H1 (cell line): ENCODE measurements around the gene BMERB1. TPM values are rescaled to one million over a fixed set of nuclear protein-coding genes. Genes with fewer than 3 reads are reported as not detected.

ENCODE experiments used
- CTCF ChIA-PET: fragments of 300-600 bp; sonication (Branson Sonifier 250); formaldehyde crosslinking; loops from one replicate; lab custom pipeline; 2021; ENCODE audit not compliant: partially characterized antibody; lab: Charles Lee
- POLR2A ChIA-PET: fragments of 300-600 bp; sonication (Branson Sonifier 250); formaldehyde crosslinking; loops from one replicate; lab custom pipeline; 2021; ENCODE audit warnings: inconsistent platforms; ENCODE audit not compliant: partially characterized antibody; lab: Charles Lee
- DNase-seq, 2 experiments: peaks; one replicate each; pipeline versions ENCODE4 v3.0.0 to v3.0.0-alpha.2; 2010 to 2022; ENCODE audit warnings: low spot score in 2 of 2, low read depth in 1 of 2, mixed read lengths in 1 of 2
- FAIRE-seq: peaks from 2 replicates; lab custom pipeline; 2011; peaks lifted over from hg19 to GRCh38; lab: Jason Lieb, UNC
- H2AFZ ChIP-seq: 2 replicates; pipeline ENCODE4 v1.8.1; 2012; ENCODE audit warnings: low read length, inconsistent platforms
- H2AK5ac ChIP-seq: 2 replicates; pipeline ENCODE4 v1.6.1; 2013; ENCODE audit warnings: low read depth, low read length
- H2BK120ac ChIP-seq: replicated peaks from 2 replicates; pipeline ENCODE3; 2013; ENCODE audit warnings: low read depth, low read length, inconsistent platforms
- H2BK12ac ChIP-seq: 2 replicates; pipeline ENCODE4 v1.6.1; 2013; ENCODE audit warnings: low read depth, low read length
- H2BK15ac ChIP-seq: 2 replicates; pipeline ENCODE4 v1.6.1; 2013; ENCODE audit warnings: low read length
- H2BK20ac ChIP-seq: 2 replicates; pipeline ENCODE4 v1.6.1; 2013; ENCODE audit warnings: low read length
- H2BK5ac ChIP-seq: 2 replicates; pipeline ENCODE4 v1.6.1; 2013; ENCODE audit warnings: low read depth, low read length
- H3K14ac ChIP-seq: 2 replicates; pipeline ENCODE4 v1.6.1; 2013; ENCODE audit warnings: inconsistent platforms; ENCODE audit not compliant: insufficient read length
- H3K18ac ChIP-seq: 2 replicates; pipeline ENCODE4 v1.6.1; 2013; ENCODE audit warnings: low read length; ENCODE audit errors: extremely low read depth
- H3K23ac ChIP-seq: 2 replicates; pipeline ENCODE4 v1.6.1; 2013; ENCODE audit warnings: inconsistent platforms; ENCODE audit not compliant: insufficient read length
- H3K23me2 ChIP-seq: 2 replicates; pipeline ENCODE4 v1.6.1; 2013; ENCODE audit warnings: low read depth, low read length
- H3K27ac ChIP-seq: 2 replicates; pipeline ENCODE4 v1.6.1; 2011; ENCODE audit warnings: low read depth, low read length, inconsistent platforms
- H3K27me3 ChIP-seq, 4 experiments: replicated peaks in 1 of 4; 1 replicate in 1 of 4; 2 replicates in 3 of 4; pipeline versions ENCODE4 v1.6.1 to v1.8.1; 2011 to 2013; ENCODE audit warnings: low read length in 3 of 4, mild to moderate bottlenecking in 3 of 4, inconsistent platforms in 2 of 4, mixed read lengths in 2 of 4, moderate library complexity in 1 of 4; ENCODE audit not compliant: control insufficient read depth in 3 of 4, insufficient read depth in 3 of 4; ENCODE audit errors: extremely low read depth in 1 of 4
- H3K36me3 ChIP-seq, 4 experiments: 2 replicates each; pipeline versions ENCODE4 v1.6.1 to v1.8.1; 2011 to 2013; ENCODE audit warnings: mild to moderate bottlenecking in 4 of 4, low read length in 3 of 4, moderate library complexity in 2 of 4, control low read depth in 1 of 4, inconsistent platforms in 1 of 4; ENCODE audit not compliant: insufficient read depth in 4 of 4, control insufficient read depth in 2 of 4
- H3K4ac ChIP-seq: replicated peaks from 2 replicates; pipeline ENCODE3; 2013; ENCODE audit warnings: low read length, low read depth, mixed read lengths, inconsistent platforms; ENCODE audit not compliant: insufficient read length
- H3K4me1 ChIP-seq, 4 experiments: replicated peaks in 1 of 4; 1 replicate in 1 of 4; 2 replicates in 3 of 4; pipeline versions ENCODE4 v1.6.1 to v1.8.1; 2011 to 2013; ENCODE audit warnings: low read length in 3 of 4, inconsistent platforms in 2 of 4, mixed read lengths in 1 of 4; ENCODE audit not compliant: insufficient read depth in 4 of 4, control insufficient read depth in 3 of 4
- H3K4me2 ChIP-seq, 2 experiments: 2 replicates each; pipeline versions ENCODE4 v1.6.1 to v1.8.1; 2011 to 2013; ENCODE audit warnings: low read depth in 2 of 2, low read length in 2 of 2, control low read depth in 1 of 2, inconsistent platforms in 1 of 2, mild to moderate bottlenecking in 1 of 2; ENCODE audit not compliant: insufficient read depth in 1 of 2
- H3K4me3 ChIP-seq, 4 experiments: fragments of 200-600, 300-600 bp in 1 of 4; sonication (generic), shearing (Covaris generic), sonication (Bioruptor Twin) in 1 of 4; 2 replicates each; pipeline versions ENCODE4 v1.5.1 to v1.8.1; 2011 to 2016; ENCODE audit warnings: low read length in 4 of 4, low read depth in 3 of 4, control low read depth in 2 of 4, inconsistent platforms in 2 of 4, mild to moderate bottlenecking in 2 of 4, mixed read lengths in 1 of 4, moderate library complexity in 1 of 4; ENCODE audit not compliant: insufficient read depth in 2 of 4; ENCODE audit errors: extremely low read depth in 1 of 4
- H3K56ac ChIP-seq: replicated peaks from 2 replicates; pipeline ENCODE3; 2013; ENCODE audit warnings: low read depth, mild to moderate bottlenecking, mixed read lengths, low read length, inconsistent platforms; ENCODE audit not compliant: insufficient read length
- H3K79me1 ChIP-seq: 2 replicates; pipeline ENCODE4 v1.6.1; 2013; ENCODE audit warnings: low read depth, low read length, control low read depth
- H3K79me2 ChIP-seq, 2 experiments: 2 replicates each; pipeline versions ENCODE4 v1.6.1 to v1.8.1; 2012 to 2013; ENCODE audit warnings: low read length in 2 of 2, mild to moderate bottlenecking in 2 of 2, inconsistent platforms in 1 of 2; ENCODE audit not compliant: insufficient read depth in 2 of 2, control insufficient read depth in 1 of 2
- H3K9ac ChIP-seq, 4 experiments: replicated peaks in 1 of 4; 1 replicate in 1 of 4; 2 replicates in 3 of 4; pipeline versions ENCODE4 v1.6.1 to v1.8.1; 2011 to 2013; ENCODE audit warnings: low read depth in 3 of 4, low read length in 3 of 4, control low read depth in 2 of 4, mild to moderate bottlenecking in 2 of 4, moderate library complexity in 2 of 4, inconsistent platforms in 1 of 4; ENCODE audit errors: extremely low read depth in 1 of 4
- H3K9me3 ChIP-seq, 2 experiments: 2 replicates each; pipeline versions ENCODE4 v1.6.1 to v1.8.1; 2012 to 2013; ENCODE audit warnings: mild to moderate bottlenecking in 2 of 2, moderate library complexity in 2 of 2, control low read depth in 1 of 2, inconsistent platforms in 1 of 2, low read depth in 1 of 2, low read length in 1 of 2, mixed read lengths in 1 of 2; ENCODE audit not compliant: insufficient read depth in 2 of 2
- H4K20me1 ChIP-seq, 2 experiments: replicated peaks in 1 of 2; 2 replicates each; pipeline versions ENCODE3 to v1.8.1; 2011 to 2013; ENCODE audit warnings: inconsistent platforms in 2 of 2, low read length in 2 of 2, mild to moderate bottlenecking in 1 of 2; ENCODE audit not compliant: insufficient read depth in 2 of 2, control insufficient read depth in 1 of 2
- H4K5ac ChIP-seq: 2 replicates; pipeline ENCODE4 v1.6.1; 2013; ENCODE audit warnings: low read length, low read depth, mixed read lengths, inconsistent platforms; ENCODE audit not compliant: insufficient read length
- H4K8ac ChIP-seq: 2 replicates; pipeline ENCODE4 v1.8.0; 2013; ENCODE audit warnings: mild to moderate bottlenecking, moderate library complexity, low read length, inconsistent platforms; ENCODE audit not compliant: insufficient read depth; ENCODE audit errors: extremely low read depth
- H4K91ac ChIP-seq: replicated peaks from 2 replicates; pipeline ENCODE3; 2013; ENCODE audit warnings: low read length, mixed read lengths, inconsistent platforms; ENCODE audit not compliant: insufficient read length
- CTBP2 ChIP-seq: IDR thresholded peaks from 2 replicates; pipeline ENCODE4 v1.7.0; 2011; ENCODE audit warnings: borderline replicate concordance, mild to moderate bottlenecking, moderate library complexity, mixed read lengths, low read length; ENCODE audit not compliant: insufficient read depth, insufficient read length
- EGR1 ChIP-seq: IDR thresholded peaks from 2 replicates; pipeline ENCODE4 v1.6.1; 2011; ENCODE audit warnings: low read depth, low read length, borderline replicate concordance
- GABPA ChIP-seq: IDR thresholded peaks from 2 replicates; pipeline ENCODE4 v1.6.1; 2011; ENCODE audit warnings: mild to moderate bottlenecking, low read length, moderate library complexity, borderline replicate concordance; ENCODE audit not compliant: insufficient read depth
- KDM1A ChIP-seq: fragments of 200-600, 300-600 bp; sonication (generic); IDR thresholded peaks from 2 replicates; pipeline ENCODE4 v1.7.1; 2016; ENCODE audit warnings: mild to moderate bottlenecking, low read length, borderline replicate concordance
- KDM4A ChIP-seq: IDR thresholded peaks from one replicate; pipeline ENCODE4 v1.7.1; 2012; ENCODE audit warnings: low read depth, mild to moderate bottlenecking, moderate library complexity, low read length, inconsistent platforms; ENCODE audit not compliant: severe bottlenecking
- KDM5A ChIP-seq: fragments of 200-600 bp; IDR thresholded peaks from 2 replicates; pipeline ENCODE4 v1.7.1; 2012; ENCODE audit warnings: mild to moderate bottlenecking, low read length, inconsistent platforms, mixed read lengths
- POLR2AphosphoS5 ChIP-seq: IDR thresholded peaks from 2 replicates; pipeline ENCODE4 v1.6.1; 2011; ENCODE audit warnings: low read depth, low read length
- RBBP5 ChIP-seq: IDR thresholded peaks from 2 replicates; pipeline ENCODE4 v1.7.1; 2012; ENCODE audit warnings: low read depth, mild to moderate bottlenecking, inconsistent platforms, low read length, moderate library complexity, borderline replicate concordance
- SAP30 ChIP-seq: fragments of 300-600 bp; sonication (generic); IDR thresholded peaks from 2 replicates; pipeline ENCODE4 v1.7.1; 2012; ENCODE audit warnings: low read length, moderate library complexity, mild to moderate bottlenecking, inconsistent platforms; ENCODE audit not compliant: insufficient read depth, insufficient replicate concordance
- TAF1 ChIP-seq: IDR thresholded peaks from 2 replicates; pipeline ENCODE4 v1.6.1; 2011; ENCODE audit warnings: mild to moderate bottlenecking, low read depth, low read length
- TCF12 ChIP-seq: IDR thresholded peaks from 2 replicates; pipeline ENCODE4 v1.6.1; 2011; ENCODE audit warnings: low read depth, mild to moderate bottlenecking, low read length
- USF2 ChIP-seq: IDR thresholded peaks from 2 replicates; pipeline ENCODE4 v1.6.1; 2011; ENCODE audit warnings: low read length, improper control_type of control experiment
- WGBS, 2 experiments: shearing (Covaris generic) in 1 of 2; methylation state at CpG; one replicate each; pipeline versions ENCODE4 v1.1.6 to v1.1.7; 2013 to 2015; ENCODE audit warnings: low lambda C conversion rate in 2 of 2, mixed read lengths in 2 of 2, inconsistent platforms in 1 of 2, low coverage in 1 of 2, missing lambda C conversion rate in 1 of 2; ENCODE audit not compliant: insufficient replicate concordance in 2 of 2, insufficient coverage in 1 of 2, insufficient read length in 1 of 2; ENCODE audit errors: extremely low coverage in 1 of 2, missing lambda C conversion rate in 1 of 2; 5-methylcytosine and 5-hydroxymethylcytosine counted together
- polyA plus RNA-seq, 7 experiments: library from polyadenylated mRNA; depleted of rRNA in 3 of 7; stranded (reverse) in 5 of 7; unstranded in 2 of 7; fragments of >200 nt in 5 of 7; fragments of 200-250 nt in 2 of 7; gene quantifications; 1 replicate in 5 of 7; 2 replicates in 1 of 7; 4 replicates in 1 of 7; pipeline versions ENCODE4 v1.2.1 to v1.2.3, GENCODE V29; 2011 to 2013; ENCODE audit warnings: missing spikeins in 2 of 7, mixed read lengths in 2 of 7
- total RNA-seq: library from RNA; stranded (reverse); fragmentation: NEBNext Ultra II Directional; extraction: Animal tissue kit (Norgen Biotek cat#: 25700); gene quantifications from 2 replicates; pipeline ENCODE4 v1.2.1, GENCODE V29; 2021

The BMERB1 gene
- total and polyA plus RNA-seq, 2 of the 8 experiments (the other 6 are each of a cell fraction or from before 2014, with no cell fraction given): 23.5 to 27.1 TPM

GRCh38 chr16:15616475-15617165 lies 182.2 kb downstream of the BMERB1 start:
- H2BK12ac ChIP-seq: no peak overlapping the region
- no peak overlapping the region for H3K56ac ChIP-seq
- H3K4me3 ChIP-seq: no peak overlapping the region
- no peak overlapping the region for H2BK5ac ChIP-seq
- no peaks in the 10 kb centered on the region for H3K4me1 ChIP-seq
- H3K27me3 ChIP-seq: no peaks in the 10 kb centered on the region
- H3K4me2 ChIP-seq: no peak overlapping the region
- TF ChIP-seq CTBP2 (no peak), USF2 (no peak), SAP30 (no peak), TAF1 (no peak), RBBP5 (no peak), TCF12 (no peak), KDM4A (no peak), KDM5A (no peak), POLR2AphosphoS5 (no peak), KDM1A (no peak), EGR1 (no peak), GABPA (no peak)
- H3K79me2 ChIP-seq: no peaks in the 10 kb centered on the region
- no peak overlapping the region for H2BK120ac ChIP-seq
- no peak overlapping the region for H2AFZ ChIP-seq
- ChIA-PET POLR2A (interaction anchor here (0.6 kb wide), 1 partner anchor 1007 kb away, joined by 3 read pairs; no protein-coding TSS in a partner anchor), CTCF (no interaction called here)
- no peak overlapping the region for H2BK15ac ChIP-seq
- no peak overlapping the region for H3K14ac ChIP-seq
- no peaks in the 10 kb centered on the region for H3K79me1 ChIP-seq
- H3K27ac ChIP-seq: no peak overlapping the region
- no peak overlapping the region for H4K91ac ChIP-seq
- no peak overlapping the region for H2AK5ac ChIP-seq
- no peak overlapping the region for H3K4ac ChIP-seq
- no peak overlapping the region for H2BK20ac ChIP-seq
- no peaks in the 10 kb centered on the region for H3K9me3 ChIP-seq
- H3K23me2 ChIP-seq: no peaks in the 10 kb centered on the region
- peaks cover 2 to 3% of the 10 kb centered on the region in 2 experiments for H4K20me1 ChIP-seq
- H3K9ac ChIP-seq: no peak overlapping the region
- DNase-seq (no peak), FAIRE-seq (no peak)
- peaks cover 7 to 58% (median 48%) of the 10 kb centered on the region in 4 experiments; a peak in 7 of 8 replicates for H3K36me3 ChIP-seq
- no peak overlapping the region for H3K23ac ChIP-seq
- no peak overlapping the region for H3K18ac ChIP-seq
- WGBS, 2 experiments: 91% methylated on average over 11 of the region's 11 CpGs; no CpG with 5 or more reads in 1 of the 2 experiments
- H4K8ac ChIP-seq: no peak overlapping the region
- no peak overlapping the region for H4K5ac ChIP-seq
